ENCODE results near the gene ODAM. TPM values are rescaled to one million over a fixed set of nuclear protein-coding genes. Genes with fewer than 3 reads are reported as not detected.
"Not testable (repeated sequence)": the region's sequence is repeated elsewhere in the genome, so short reads cannot be mapped to it uniquely, and the experiment has no call there.

The ODAM gene
- polyA plus RNA-seq, 3 donors, result not detected

- H3K27me3 Mint-ChIP-seq (ENCODE audit: low read depth in 3 of 3); H3K9me3 ChIP-seq (replicated peaks in 1 of 2; ENCODE audit: control insufficient read depth in 1 of 2, insufficient read depth in 1 of 2, low read length in 2 of 2); H3K9me3 Mint-ChIP-seq; H3K36me3 Mint-ChIP-seq; H3K4me3 ChIP-seq (replicated peaks in 1 of 3; ENCODE audit: low read depth in 2 of 3, low read length in 3 of 3); H3K4me3 Mint-ChIP-seq; H3K9ac ChIP-seq (ENCODE audit: insufficient read depth, low read length, poor library complexity, severe bottlenecking); H3K79me2 ChIP-seq (ENCODE audit: insufficient read depth, low read length); H3K4me1 ChIP-seq (ENCODE audit: control insufficient read depth in 1 of 2, insufficient read depth in 2 of 2, low read length in 2 of 2); H3K27me3 ChIP-seq (ENCODE audit: control insufficient read depth in 2 of 2, insufficient read depth in 2 of 2, low read length in 2 of 2); H2AFZ ChIP-seq (ENCODE audit: insufficient read depth, low read depth, low read length, poor library complexity, severe bottlenecking); H3K4me2 ChIP-seq (replicated peaks; ENCODE audit: extremely low read depth, low read length, poor library complexity, severe bottlenecking); H3K36me3 ChIP-seq (replicated peaks in 1 of 2; ENCODE audit: control insufficient read depth in 1 of 2, insufficient read depth in 2 of 2, low read length in 2 of 2); intact Hi-C loops (cut with micrococcal nuclease); H3K4me1 Mint-ChIP-seq; H4K20me1 ChIP-seq (ENCODE audit: insufficient read depth, low read length); H3K27ac ChIP-seq (ENCODE audit: low read depth in 1 of 2, low read length in 2 of 2); DNase-seq; H3K27ac Mint-ChIP-seq: not testable (repeated sequence)
- WGBS (ENCODE audit: insufficient coverage), result no CpG with 5 or more reads among the region's 3 CpGs
These were observed 25.9 kb downstream of the ODAM start for GRCh38 chr4:70221389-70221788.

GRCh38 chr4:70221818-70222217, 26.3 kb downstream of the ODAM start:
- H3K4me3 ChIP-seq (replicated peaks in 1 of 3; ENCODE audit: low read depth in 2 of 3, low read length in 3 of 3); H3K27ac Mint-ChIP-seq; H3K36me3 Mint-ChIP-seq; H3K27me3 Mint-ChIP-seq (ENCODE audit: low read depth in 3 of 3); H3K36me3 ChIP-seq (replicated peaks in 1 of 2; ENCODE audit: control insufficient read depth in 1 of 2, insufficient read depth in 2 of 2, low read length in 2 of 2); H3K4me2 ChIP-seq (replicated peaks; ENCODE audit: extremely low read depth, low read length, poor library complexity, severe bottlenecking); H4K20me1 ChIP-seq (ENCODE audit: insufficient read depth, low read length); H3K27me3 ChIP-seq (ENCODE audit: control insufficient read depth in 2 of 2, insufficient read depth in 2 of 2, low read length in 2 of 2); H3K79me2 ChIP-seq (ENCODE audit: insufficient read depth, low read length); H3K4me1 Mint-ChIP-seq; intact Hi-C loops (cut with micrococcal nuclease); H3K9ac ChIP-seq (ENCODE audit: insufficient read depth, low read length, poor library complexity, severe bottlenecking); H3K4me1 ChIP-seq (ENCODE audit: control insufficient read depth in 1 of 2, insufficient read depth in 2 of 2, low read length in 2 of 2); DNase-seq; H3K9me3 Mint-ChIP-seq; H3K4me3 Mint-ChIP-seq; H3K9me3 ChIP-seq (replicated peaks in 1 of 2; ENCODE audit: control insufficient read depth in 1 of 2, insufficient read depth in 1 of 2, low read length in 2 of 2); H2AFZ ChIP-seq (ENCODE audit: insufficient read depth, low read depth, low read length, poor library complexity, severe bottlenecking); H3K27ac ChIP-seq (ENCODE audit: low read depth in 1 of 2, low read length in 2 of 2): not testable (repeated sequence)

GRCh38 chr4:70225824-70226223, 30.3 kb downstream of the ODAM start, which contains the start of gene FDCSP:
Gene FDCSP (plus strand): TSS chr4:70226124. CDS start chr4:70231195, 5,071 bp downstream.
- Histone ChIP-seq H3K79me2 (ENCODE audit: insufficient read depth, low read length) (no peaks in the 10 kb centered on the region), H3K9ac (ENCODE audit: insufficient read depth, low read length, poor library complexity, severe bottlenecking) (no peak within 1 kb of the TSS), H3K27me3 (ENCODE audit: control insufficient read depth in 2 of 2, insufficient read depth in 2 of 2, low read length in 2 of 2) (no peaks in the 10 kb centered on the region), H3K4me2 (replicated peaks; ENCODE audit: extremely low read depth, low read length, poor library complexity, severe bottlenecking) (no peak within 1 kb of the TSS), H3K27ac (ENCODE audit: low read depth in 1 of 2, low read length in 2 of 2) (no peak within 1 kb of the TSS), H3K36me3 (replicated peaks in 1 of 2; ENCODE audit: control insufficient read depth in 1 of 2, insufficient read depth in 2 of 2, low read length in 2 of 2) (no peaks in the 10 kb centered on the region), H3K4me1 (ENCODE audit: control insufficient read depth in 1 of 2, insufficient read depth in 2 of 2, low read length in 2 of 2) (no peaks in the 10 kb centered on the region), H3K4me3 (replicated peaks in 1 of 3; ENCODE audit: low read depth in 2 of 3, low read length in 3 of 3) (no peak within 1 kb of the TSS), H3K9me3 (replicated peaks in 1 of 2; ENCODE audit: control insufficient read depth in 1 of 2, insufficient read depth in 1 of 2, low read length in 2 of 2) (no peaks in the 10 kb centered on the region), H4K20me1 (ENCODE audit: insufficient read depth, low read length) (no peaks in the 10 kb centered on the region), H2AFZ (ENCODE audit: insufficient read depth, low read depth, low read length, poor library complexity, severe bottlenecking) (no peak within 1 kb of the TSS)
- Mint-ChIP-seq H3K9me3 (no peaks in the 10 kb centered on the region), H3K27ac (no peak within 1 kb of the TSS), H3K4me1 (no peaks in the 10 kb centered on the region), H3K4me3 (no peak within 1 kb of the TSS), H3K27me3 (ENCODE audit: low read depth in 3 of 3) (no peaks in the 10 kb centered on the region), H3K36me3 (no peaks in the 10 kb centered on the region)
- TF ChIP-seq CTCF (IDR thresholded peaks at IDR 0.05), result no peak
- intact Hi-C loops (cut with micrococcal nuclease), result no loop called here
- no peak for DNase-seq
- WGBS (ENCODE audit: insufficient coverage), result no CpG with 5 or more reads among the region's 2 CpGs

All from CD14-positive monocyte (primary cell).